ENCODE data around the gene PRKX.

DNA sequence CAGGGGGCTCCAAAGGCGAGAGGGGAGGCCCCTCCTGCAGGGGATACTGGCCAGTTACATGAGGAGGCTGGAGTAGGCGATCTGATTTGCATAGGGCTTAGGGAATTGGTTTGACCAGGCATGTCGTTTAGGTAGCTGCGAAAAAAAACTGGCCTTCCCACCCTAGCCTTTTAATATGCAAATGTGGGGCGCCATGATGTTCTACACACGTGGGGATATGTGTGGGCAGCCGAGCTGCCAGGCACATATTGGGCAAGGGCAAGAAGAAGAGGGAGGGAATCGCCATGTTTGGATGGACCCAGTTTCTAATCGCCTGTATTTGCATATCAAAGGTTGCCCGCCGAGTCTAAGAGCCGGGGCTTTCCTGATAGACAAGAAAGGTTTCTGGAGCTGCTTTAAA is 121.3 kb downstream of the PRKX start:
- TF ChIP-seq, protein P1, sequence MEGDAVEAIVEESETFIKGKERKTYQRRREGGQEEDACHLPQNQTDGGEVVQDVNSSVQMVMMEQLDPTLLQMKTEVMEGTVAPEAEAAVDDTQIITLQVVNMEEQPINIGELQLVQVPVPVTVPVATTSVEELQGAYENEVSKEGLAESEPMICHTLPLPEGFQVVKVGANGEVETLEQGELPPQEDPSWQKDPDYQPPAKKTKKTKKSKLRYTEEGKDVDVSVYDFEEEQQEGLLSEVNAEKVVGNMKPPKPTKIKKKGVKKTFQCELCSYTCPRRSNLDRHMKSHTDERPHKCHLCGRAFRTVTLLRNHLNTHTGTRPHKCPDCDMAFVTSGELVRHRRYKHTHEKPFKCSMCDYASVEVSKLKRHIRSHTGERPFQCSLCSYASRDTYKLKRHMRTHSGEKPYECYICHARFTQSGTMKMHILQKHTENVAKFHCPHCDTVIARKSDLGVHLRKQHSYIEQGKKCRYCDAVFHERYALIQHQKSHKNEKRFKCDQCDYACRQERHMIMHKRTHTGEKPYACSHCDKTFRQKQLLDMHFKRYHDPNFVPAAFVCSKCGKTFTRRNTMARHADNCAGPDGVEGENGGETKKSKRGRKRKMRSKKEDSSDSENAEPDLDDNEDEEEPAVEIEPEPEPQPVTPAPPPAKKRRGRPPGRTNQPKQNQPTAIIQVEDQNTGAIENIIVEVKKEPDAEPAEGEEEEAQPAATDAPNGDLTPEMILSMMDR (IDR thresholded peaks at IDR 0.05): no peak
- TF ChIP-seq POLR2A (IDR thresholded peaks at IDR 0.05) (no peak), EP300 (IDR thresholded peaks at IDR 0.05) (no peak)
